SU-DHL-6 (cell line): Measurements from ENCODE around the gene ITSN1.

ENCODE experiments used
- EZH2phosphoT487 ChIP-seq: fragments of 200-600 bp; sonication (generic), shearing (Covaris generic); conservative IDR thresholded peaks from 2 replicates; pipeline ENCODE4 v1.6.1; 2018; ENCODE audit warnings: mild to moderate bottlenecking, antibody characterized with exemption, low read length, moderate library complexity, mixed read lengths
- TF ChIP-seq, protein P1 (sequence below): fragments of 200-600 bp; sonication (generic); IDR thresholded peaks from one replicate; pipeline ENCODE4 v1.5.1; 2017; ENCODE audit warnings: antibody characterized with exemption, mild to moderate bottlenecking, low read length, moderate library complexity; ENCODE audit not compliant: insufficient read depth, poor library complexity, severe bottlenecking

DNA sequence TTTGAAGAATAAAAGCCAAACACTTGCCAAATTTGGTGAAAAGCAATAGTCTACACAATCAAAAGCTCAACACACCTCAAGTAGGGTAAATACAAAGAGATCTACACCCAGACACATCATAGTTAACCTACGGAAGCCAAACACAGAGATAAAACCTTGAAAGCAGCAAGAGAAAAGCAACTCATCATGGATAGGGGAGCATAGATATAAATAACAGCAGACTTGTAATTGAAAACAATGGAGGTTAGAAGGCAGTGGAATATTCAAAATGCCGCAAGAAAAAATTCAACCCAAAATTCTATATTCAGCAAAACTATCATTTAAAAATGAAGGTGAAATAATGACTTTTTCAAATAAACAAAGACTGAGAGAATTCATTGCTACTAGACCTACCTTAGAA is 105.1 kb downstream of the ITSN1 start:
- TF ChIP-seq, protein P1, sequence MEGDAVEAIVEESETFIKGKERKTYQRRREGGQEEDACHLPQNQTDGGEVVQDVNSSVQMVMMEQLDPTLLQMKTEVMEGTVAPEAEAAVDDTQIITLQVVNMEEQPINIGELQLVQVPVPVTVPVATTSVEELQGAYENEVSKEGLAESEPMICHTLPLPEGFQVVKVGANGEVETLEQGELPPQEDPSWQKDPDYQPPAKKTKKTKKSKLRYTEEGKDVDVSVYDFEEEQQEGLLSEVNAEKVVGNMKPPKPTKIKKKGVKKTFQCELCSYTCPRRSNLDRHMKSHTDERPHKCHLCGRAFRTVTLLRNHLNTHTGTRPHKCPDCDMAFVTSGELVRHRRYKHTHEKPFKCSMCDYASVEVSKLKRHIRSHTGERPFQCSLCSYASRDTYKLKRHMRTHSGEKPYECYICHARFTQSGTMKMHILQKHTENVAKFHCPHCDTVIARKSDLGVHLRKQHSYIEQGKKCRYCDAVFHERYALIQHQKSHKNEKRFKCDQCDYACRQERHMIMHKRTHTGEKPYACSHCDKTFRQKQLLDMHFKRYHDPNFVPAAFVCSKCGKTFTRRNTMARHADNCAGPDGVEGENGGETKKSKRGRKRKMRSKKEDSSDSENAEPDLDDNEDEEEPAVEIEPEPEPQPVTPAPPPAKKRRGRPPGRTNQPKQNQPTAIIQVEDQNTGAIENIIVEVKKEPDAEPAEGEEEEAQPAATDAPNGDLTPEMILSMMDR = no peak
- no peak for TF ChIP-seq EZH2phosphoT487
